GM12874 (cell line): ENCODE results near the gene GRHL3.

ENCODE experiments used
- TF ChIP-seq, protein P1 (sequence below): IDR thresholded peaks from 2 replicates; pipeline ENCODE4 v1.5.1; 2011; ENCODE audit warnings: low read depth, mild to moderate bottlenecking, control low read depth, low read length, moderate library complexity; ENCODE audit not compliant: insufficient read depth

Gene GRHL3

DNA sequence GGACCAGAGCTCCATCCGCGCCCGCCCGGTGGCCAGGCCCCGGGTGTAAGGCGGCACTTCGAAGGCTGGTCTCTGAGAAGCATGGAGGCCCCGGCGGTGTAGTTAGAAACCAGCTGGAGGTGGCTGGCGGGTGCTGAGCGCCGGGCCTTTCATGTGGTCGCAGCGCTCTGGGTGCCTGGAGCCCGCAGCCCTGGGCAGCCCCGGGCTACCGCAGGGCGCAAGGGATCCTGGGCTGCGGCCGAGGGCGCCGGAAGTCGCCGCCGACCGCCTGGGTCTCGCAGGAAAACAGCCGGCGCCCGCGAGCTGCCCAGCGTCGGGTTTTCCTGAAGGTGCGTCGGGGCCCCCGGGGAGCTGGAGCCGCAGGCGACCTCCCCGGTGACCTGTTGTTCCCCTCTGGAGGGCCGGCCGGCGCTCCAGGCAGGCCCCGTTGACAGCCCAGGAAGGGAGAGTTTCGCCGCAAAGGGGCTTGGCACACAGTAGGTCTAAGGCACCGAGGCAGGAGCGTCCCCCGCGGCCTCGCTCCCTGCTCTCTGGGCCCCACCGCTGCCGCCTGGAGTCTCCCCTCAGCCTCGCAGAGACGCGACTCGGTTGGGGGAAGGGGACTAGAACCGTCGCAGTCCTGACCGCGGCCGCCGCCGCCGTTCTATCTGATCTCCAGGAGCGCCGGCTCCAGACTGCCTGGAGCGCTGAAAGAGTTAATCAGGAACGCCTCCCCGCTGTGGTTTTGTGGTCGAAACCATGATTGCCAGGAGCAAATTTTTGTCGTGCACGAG is 2.7 kb downstream of the GRHL3 start:
- TF ChIP-seq, protein P1, sequence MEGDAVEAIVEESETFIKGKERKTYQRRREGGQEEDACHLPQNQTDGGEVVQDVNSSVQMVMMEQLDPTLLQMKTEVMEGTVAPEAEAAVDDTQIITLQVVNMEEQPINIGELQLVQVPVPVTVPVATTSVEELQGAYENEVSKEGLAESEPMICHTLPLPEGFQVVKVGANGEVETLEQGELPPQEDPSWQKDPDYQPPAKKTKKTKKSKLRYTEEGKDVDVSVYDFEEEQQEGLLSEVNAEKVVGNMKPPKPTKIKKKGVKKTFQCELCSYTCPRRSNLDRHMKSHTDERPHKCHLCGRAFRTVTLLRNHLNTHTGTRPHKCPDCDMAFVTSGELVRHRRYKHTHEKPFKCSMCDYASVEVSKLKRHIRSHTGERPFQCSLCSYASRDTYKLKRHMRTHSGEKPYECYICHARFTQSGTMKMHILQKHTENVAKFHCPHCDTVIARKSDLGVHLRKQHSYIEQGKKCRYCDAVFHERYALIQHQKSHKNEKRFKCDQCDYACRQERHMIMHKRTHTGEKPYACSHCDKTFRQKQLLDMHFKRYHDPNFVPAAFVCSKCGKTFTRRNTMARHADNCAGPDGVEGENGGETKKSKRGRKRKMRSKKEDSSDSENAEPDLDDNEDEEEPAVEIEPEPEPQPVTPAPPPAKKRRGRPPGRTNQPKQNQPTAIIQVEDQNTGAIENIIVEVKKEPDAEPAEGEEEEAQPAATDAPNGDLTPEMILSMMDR: no peak

DNA sequence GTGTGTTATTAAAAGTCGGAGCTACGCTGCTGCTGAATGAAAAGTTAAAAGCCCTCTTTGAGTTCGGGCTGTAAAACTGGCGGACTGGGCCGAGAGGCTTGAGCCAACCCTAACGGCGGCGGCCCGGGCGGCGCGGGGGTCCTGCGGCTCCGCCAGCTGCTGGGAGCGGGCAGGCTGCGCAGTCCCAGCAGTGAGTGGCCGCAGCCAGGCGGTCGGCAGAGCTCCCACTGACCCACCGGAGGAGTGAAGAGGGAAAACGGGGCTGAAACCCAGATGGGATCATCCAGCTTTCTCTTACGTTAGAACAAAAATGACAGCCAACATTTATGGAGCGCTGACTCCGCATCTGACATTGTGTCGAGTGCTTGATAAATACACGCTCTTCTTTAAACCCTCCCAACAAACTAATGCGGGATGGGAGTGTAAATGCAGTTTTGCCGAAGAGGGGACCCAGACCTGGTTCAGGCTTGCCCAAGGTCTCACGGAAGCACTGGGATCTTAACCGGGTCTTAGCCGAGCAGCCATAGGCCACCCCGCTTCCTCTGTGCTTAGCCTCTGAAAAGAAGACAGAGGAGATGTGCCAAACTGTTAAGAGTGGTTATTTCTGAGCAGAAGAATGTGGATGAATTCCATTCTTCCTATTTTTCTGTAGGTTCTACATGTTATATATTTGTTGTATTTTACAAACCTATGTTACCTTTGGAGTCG is 3.5 kb downstream of the GRHL3 start:
- TF ChIP-seq, protein P1: no peak

DNA sequence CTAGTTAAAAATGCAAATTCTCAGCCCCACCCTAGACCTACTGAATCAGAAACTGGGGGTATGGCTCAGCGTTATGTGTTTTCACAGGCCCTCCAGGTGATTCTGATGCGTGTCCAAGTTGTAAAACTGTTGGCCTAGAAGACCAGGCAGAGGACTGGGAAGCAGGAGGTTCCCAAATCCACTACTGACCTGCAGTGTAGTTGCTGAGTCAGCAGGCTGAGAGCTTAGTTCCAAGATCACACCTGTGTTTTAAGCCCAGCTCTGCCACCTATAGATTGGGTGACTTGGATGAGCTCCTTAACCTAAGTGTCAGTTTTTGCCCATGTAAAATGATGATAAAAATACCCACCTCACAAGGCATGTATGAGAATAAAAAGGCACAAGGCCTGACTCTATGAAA is 4.1 kb downstream of the GRHL3 start:
- TF ChIP-seq, protein P1: no peak

DNA sequence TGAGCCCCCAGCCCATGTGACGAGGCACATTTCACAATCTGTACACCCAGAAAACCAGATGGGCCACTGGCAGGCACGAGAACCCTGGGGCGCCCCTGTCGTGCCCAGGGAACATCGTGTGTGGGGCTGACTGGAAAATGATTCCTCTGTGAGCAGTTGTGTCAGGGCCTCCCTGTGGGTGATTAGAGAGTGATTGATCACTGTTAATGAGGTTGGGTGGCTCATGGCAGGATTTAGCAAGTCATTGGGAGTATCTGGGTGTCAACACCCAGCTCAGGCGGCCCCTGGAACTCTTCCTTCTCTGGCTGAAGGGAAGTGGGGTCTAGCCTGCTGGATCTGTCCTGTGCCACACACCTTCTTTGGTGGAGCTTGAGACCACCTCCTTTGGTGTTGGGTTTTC is 5.7 kb downstream of the GRHL3 start:
- TF ChIP-seq, protein P1: no peak

DNA sequence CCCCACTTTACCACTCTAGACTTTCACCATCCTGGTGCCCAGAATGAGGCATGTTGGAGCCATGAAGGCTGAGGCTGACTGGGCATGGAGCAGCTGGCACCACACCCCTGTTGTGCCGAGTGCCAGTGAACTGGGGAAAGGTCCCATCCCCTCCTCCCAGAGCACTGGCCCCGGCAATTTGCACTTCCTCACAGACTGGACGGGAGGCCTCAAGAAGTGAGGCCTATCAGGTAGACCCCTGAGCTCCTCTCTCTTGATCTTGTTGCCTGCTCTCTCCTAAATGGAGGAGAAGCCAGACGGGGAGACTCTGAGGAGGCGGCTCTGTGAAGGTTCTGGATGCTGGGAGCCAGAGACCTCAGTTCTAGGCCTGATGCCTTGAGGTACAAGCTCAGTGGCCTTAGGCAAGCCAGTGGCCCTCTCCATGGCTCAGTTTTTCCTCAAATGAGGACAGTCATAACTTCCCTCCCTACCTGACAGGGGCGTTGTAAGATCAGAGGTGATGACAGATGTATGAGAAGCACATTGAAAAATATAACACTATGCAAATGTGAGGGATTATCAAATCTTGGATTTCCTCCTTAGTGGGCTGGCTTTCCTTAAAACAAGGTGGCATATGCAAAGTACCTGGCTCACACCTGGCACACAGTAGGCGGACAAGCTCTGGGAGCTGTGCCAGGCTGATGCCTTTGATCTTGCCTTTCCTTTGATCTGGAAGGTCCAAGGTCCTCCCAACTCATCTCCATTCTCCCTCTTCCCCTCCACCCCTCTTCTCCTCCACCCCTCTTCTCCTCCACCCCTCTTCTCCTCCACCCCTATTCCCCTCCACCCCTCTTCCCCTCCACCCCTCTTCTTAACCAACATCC is 6.7 kb downstream of the GRHL3 start:
- TF ChIP-seq, protein P1: no peak

- TF ChIP-seq, protein P1: no peak
These were observed 8.3 kb downstream of the GRHL3 start for GRCh38 chr1:24327486-24327885.

- TF ChIP-seq, protein P1: no peak
These were observed 8.7 kb downstream of the GRHL3 start for GRCh38 chr1:24327891-24328290.
